Measurements from ENCODE around the gene NUDT3.
"Not testable (repeated sequence)": the region's sequence is repeated elsewhere in the genome, so short reads cannot be mapped to it uniquely, and the experiment has no call there.

Gene NUDT3

GRCh38 chr6:34392497-34393190 is at the start of gene NUDT3:
Gene NUDT3 (minus strand): TSS chr6:34392669. CDS start chr6:34392362, 307 bp downstream.
- peak; percentile 61 for DNase-seq

- no peak for DNase-seq
Measured at GRCh38 chr6:34441526-34441925, 49.1 kb upstream of the NUDT3 start.

- no peak for DNase-seq
Measured at GRCh38 chr6:34439442-34439841, 47.0 kb upstream of the NUDT3 start.

- DNase-seq: no peak
Measured at GRCh38 chr6:34438705-34439104, 46.2 kb upstream of the NUDT3 start.

GRCh38 chr6:34437644-34437970 is 45.1 kb upstream of the NUDT3 start:
- DNase-seq: no peak

- DNase-seq: no peak
Measured at GRCh38 chr6:34436803-34437643, 44.6 kb upstream of the NUDT3 start.

- no peak for DNase-seq
Measured at GRCh38 chr6:34435916-34436315, 43.4 kb upstream of the NUDT3 start.

GRCh38 chr6:34425498-34426410 is 33.3 kb upstream of the NUDT3 start, which contains the start of gene RPS10:
Gene RPS10 (minus strand): TSS chr6:34426069. CDS start chr6:34425221, 848 bp downstream.
- DNase-seq: peak; percentile 60

GRCh38 chr6:34425132-34425497 is 32.6 kb upstream of the NUDT3 start:
- DNase-seq: no peak

GRCh38 chr6:34424200-34425131 is 32.0 kb upstream of the NUDT3 start:
- DNase-seq: no peak

GRCh38 chr6:34423254-34423653 is 30.8 kb upstream of the NUDT3 start:
- no peak for DNase-seq

GRCh38 chr6:34418367-34418766 is 25.9 kb upstream of the NUDT3 start:
- no peak for DNase-seq

- DNase-seq: no peak
Measured at GRCh38 chr6:34416877-34417371, 24.5 kb upstream of the NUDT3 start.

GRCh38 chr6:34414999-34415858 is 22.8 kb upstream of the NUDT3 start:
- no peak for DNase-seq

- no peak for DNase-seq
Measured at GRCh38 chr6:34412643-34413214, 20.3 kb upstream of the NUDT3 start.

GRCh38 chr6:34412016-34412415 is 19.5 kb upstream of the NUDT3 start:
- no peak for DNase-seq

- DNase-seq: not testable (repeated sequence)
Measured at GRCh38 chr6:34407915-34408314, 15.4 kb upstream of the NUDT3 start.

- DNase-seq: no peak
Measured at GRCh38 chr6:34396518-34396917, 4.0 kb upstream of the NUDT3 start.

- no peak for DNase-seq
Measured at GRCh38 chr6:34393966-34394305, 1.5 kb upstream of the NUDT3 start.

GRCh38 chr6:34393191-34393965 is 909 bp upstream of the NUDT3 start:
- DNase-seq: no peak

Measured in NCI-H1436 treated with DMSO at 0.1 percent for 48 hours (cell line).